NCI-H2107 (cell line): ENCODE data around the gene FAM168A.
"Not testable (repeated sequence)": the region's sequence is repeated elsewhere in the genome, so short reads cannot be mapped to it uniquely, and the experiment has no call there.

Experiments
- DNase-seq: peaks from one replicate; lab custom pipeline; 2025; lab: John Stamatoyannopoulos, UW

FAM168A gene

DNA sequence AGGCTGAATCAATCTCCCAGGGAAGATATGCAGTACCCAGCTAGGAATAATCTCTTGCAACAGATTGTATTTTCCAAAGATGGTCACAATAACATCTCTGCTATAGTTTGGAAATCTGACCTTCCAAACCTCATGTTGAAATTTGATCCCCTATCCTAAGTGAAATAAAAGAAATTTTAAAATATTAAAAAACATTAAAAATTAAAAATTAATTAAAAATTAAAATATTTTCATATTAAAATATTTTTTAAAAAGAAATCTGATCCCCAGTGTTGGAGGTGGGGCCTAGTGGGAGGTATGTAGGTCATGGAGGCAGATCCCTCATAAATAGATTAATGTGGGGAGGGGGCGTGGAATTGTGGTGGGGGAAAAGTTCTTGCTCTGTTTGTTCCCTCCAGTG, 79.7 kb downstream of the FAM168A start:
- no peak for DNase-seq

- DNase-seq: no peak
These were observed 81.8 kb downstream of the FAM168A start for GRCh38 chr11:73516080-73516479.

DNA sequence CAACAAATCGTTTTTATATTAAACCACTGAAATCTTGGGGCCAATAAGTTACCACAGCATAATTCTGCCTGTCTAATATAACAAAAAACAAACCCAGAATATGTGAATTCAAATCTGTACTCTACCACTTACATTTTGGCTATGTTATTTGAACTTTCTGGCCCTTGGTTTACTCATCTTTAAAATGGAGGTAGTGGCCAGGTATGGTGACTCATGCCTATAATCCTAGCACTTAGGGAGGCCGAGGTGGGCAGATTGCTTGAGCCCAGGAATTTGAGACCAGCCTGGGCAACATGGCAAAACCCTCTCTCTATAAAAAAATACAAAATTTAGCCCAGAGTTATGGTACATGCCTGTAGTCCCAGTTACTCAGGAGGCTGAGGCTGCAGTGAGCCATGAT, 84.2 kb downstream of the FAM168A start:
- DNase-seq: no peak

DNA sequence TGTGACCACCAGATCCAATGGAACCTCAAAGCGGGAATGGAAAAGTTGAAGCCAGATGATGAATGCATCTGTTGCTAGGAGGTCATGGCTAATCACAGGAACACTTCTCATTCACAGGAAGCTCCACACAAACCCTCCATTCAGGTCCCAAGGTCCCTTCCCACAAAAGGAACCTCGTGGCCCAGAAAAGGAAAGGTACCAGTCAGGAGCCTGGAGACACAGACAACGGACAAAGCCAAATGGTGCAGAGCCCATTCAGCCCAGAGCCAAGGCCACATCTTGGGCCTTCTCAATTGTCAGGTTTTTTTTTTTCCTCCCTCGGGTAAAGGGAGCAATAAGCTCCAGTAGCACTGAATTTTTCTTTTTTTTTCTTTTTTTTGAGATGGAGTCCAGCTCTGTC, 87.0 kb downstream of the FAM168A start:
- DNase-seq: no peak

- no peak for DNase-seq
These were observed 87.8 kb downstream of the FAM168A start for GRCh38 chr11:73510106-73510505.

DNA sequence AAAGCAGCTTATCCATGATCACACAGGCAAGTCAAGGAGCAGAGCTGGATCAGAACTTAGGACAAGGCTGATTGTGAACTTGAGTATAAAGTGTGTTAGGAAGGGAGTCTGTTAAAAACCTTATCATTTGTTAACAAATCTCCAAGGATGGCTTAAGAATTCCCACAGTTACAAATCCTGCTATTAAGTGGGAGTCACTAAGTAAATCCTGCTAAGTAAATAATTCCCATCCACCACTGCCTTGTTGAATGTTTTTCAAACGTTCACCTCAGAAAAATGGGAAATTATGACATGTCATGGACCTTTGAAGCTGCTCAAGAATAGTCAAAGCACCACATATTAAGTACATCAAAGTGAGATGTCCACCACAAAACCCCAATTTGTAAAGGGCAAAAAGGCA, 88.7 kb downstream of the FAM168A start:
- no peak for DNase-seq

GRCh38 chr11:73508243-73509176, 89.4 kb downstream of the FAM168A start:
- DNase-seq: no peak

GRCh38 chr11:73507086-73507485, 90.8 kb downstream of the FAM168A start:
- DNase-seq: no peak

- no peak for DNase-seq
These were observed 91.9 kb downstream of the FAM168A start for GRCh38 chr11:73506038-73506437.

DNA sequence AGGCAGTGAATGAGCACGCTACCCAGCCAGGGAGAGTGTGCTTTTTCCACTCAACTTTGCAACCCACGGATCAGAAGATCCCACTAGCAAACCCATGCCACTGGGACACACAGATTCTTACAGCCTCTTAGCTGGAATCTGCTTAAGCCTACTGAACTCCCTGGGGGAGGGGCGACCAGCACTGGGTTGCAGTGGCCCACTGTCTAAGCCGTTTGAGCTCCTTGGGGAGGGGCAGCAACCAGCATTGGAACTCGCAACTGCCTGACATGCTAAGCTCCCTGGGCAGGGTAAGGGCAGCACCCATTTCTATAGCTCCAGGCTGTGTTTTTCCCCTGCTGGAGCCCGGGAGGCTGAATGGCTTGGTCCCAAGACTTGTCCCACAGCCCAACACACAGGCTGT, 99.6 kb downstream of the FAM168A start:
- DNase-seq: no peak

- no peak for DNase-seq
These were observed 101.8 kb downstream of the FAM168A start for GRCh38 chr11:73496134-73496533.

DNA sequence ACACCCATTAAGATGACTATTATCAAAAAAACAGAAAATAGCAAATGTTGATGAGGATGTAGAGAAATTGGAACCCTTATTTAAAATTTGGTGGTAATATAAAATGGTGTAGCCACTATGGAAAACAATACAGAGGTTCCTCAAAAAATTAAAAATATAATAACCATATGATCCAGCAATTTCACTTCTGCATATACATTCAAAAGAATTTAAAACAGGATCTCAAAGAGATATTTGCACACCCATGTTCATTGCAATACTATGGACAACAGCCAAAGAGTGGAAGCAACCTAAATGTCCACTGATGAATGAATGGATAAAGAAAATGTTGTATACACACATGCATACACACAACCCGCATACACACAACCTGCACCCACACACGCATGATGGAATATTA, 102.2 kb downstream of the FAM168A start:
- no peak for DNase-seq

DNA sequence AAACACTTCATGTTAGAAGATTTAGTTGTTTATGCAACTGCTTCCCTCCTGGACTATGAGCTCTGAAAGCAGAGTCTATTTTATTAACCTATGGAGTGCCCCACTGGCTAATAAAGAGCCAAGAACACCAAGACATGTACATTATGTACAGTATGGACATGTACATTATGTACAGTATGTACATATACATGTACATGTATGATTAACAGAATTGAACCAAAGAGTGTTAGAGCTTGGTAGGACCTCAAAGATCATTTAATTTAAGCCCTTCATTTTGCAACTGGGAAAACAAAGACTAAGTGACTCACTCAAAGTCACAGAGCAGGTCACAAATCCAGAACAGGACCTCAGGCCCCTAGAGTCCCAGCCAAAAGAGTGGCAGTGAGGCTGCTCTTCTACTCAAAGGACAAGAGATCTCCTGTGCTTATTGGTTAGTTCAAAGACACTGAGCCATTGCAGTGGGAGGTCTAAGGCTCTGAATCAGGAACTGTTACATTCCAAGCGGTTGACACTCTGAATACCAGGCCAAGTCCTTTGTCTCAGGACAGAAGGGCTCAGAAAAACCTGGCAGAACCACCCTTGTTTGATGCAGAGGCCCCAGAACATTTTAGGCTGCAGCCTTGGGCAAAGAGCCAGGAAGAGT, 103.8 kb downstream of the FAM168A start:
- no peak for DNase-seq

- no peak for DNase-seq
These were observed 116.3 kb downstream of the FAM168A start for GRCh38 chr11:73481626-73482025.

DNA sequence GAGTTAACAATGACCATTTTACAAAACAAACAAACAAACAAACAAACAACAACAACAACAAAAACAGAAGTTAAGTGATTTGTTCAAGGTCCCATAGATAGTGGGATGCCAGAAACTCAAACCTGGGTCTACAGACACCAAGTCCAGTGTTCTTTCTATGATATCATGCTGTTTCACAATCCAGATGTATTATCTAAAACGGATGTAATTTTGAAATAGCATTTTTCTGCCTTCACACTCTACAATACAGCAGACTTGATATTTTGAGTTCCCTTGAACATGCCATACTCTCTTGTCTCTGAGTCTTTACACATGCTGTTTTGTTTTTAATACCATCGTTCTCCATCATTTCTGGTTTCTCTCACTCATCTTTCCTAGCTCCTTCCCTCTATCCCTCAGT, 117.2 kb downstream of the FAM168A start:
- no peak for DNase-seq

GRCh38 chr11:73478737-73479347, 119.1 kb downstream of the FAM168A start:
- DNase-seq: no peak

DNA sequence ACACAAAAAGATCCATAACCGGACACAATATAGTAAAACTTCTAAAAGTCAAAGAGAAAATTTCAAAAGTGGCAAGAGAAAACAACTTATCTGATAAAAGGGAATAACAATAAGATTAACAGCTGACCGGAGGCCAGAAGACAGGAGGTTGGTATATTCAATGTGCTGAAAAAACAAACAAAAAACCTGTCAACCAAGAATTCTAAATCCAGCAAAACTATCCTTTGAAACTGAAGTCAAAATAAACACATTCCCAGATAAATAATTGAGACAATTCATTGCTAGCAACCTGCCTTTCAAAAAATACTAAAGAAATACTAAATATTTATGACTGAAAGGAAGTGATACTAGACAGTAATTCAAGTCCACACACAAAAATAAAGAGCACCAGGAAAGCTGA, 120.4 kb downstream of the FAM168A start:
- no peak for DNase-seq

DNA sequence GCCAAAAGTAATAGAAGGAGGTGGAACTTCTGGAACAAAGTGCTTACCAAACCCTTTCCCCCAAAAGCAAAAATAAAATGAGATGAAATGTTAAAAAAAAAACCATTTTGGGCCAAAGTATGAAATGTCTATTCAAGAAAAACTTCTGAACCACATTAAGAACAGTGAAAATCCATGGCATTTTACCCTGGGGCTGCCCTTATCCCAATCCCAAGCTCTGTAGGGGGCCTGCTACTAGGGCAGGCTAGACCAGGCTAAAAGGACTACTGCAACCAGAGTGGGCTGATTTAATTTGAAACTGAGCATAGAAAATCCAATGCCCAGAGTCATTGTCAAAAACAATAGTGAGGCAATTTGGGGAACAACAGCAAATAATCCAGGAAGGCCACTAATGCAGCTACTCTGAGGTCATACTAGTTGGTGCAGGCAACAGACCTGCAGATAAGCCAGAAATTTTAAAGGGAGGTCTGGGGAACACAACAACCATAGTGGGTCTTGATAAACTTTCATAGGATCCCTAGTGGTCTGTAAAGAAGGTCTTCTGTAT, 122.3 kb downstream of the FAM168A start:
- DNase-seq: no peak

- no peak for DNase-seq
These were observed 124.7 kb downstream of the FAM168A start for GRCh38 chr11:73473252-73473651.

- not testable (repeated sequence) for DNase-seq
These were observed 127.8 kb downstream of the FAM168A start for GRCh38 chr11:73470036-73470612.

DNA sequence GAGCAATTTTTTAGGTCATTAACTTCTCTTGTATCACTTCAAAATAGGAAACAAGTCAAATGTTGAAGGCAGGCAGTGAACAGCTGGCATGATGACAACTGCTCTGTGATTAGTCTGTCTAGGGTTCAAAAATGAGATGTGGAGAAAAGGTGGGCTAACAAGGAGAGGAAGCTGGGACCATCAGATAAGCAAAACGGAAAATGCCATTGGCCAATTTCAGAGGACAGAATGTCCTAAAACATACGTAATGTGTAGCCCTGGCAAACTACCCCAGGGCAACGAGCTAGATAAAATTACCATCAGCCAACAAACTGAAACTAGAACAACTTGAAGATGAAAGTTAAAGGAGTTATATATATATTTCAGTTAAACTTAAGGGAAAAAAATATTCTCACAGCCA, 128.5 kb downstream of the FAM168A start:
- no peak for DNase-seq

DNA sequence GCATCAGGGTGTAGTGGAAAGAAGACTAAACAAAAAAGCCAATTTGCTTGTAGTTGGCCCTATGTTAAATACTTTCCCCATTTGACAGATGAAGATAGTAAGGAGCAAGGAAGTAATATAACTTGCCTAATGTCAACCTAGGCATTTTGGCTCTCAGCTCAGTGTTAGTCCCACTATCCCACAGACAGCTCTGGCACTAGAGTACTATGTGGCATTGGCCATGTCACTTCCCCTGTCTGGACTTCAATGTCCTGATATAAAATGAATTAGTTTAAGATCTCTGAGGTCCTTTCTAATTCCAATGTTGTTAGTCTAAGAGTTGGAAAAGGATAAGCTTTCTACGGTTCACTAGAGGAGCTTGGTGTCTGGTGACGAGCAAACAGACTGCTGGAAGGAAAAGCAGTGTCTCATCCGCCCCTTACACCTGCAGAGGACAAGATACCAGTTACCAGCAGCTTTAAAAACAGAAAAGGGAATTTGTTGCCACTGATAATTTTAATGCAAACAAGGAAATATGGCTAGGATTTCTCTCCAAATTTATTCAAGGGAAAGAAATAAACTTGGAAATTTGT, 129.2 kb downstream of the FAM168A start:
- DNase-seq: no peak
